ENCODE results near the gene ELOB.

The ELOB gene

DNA sequence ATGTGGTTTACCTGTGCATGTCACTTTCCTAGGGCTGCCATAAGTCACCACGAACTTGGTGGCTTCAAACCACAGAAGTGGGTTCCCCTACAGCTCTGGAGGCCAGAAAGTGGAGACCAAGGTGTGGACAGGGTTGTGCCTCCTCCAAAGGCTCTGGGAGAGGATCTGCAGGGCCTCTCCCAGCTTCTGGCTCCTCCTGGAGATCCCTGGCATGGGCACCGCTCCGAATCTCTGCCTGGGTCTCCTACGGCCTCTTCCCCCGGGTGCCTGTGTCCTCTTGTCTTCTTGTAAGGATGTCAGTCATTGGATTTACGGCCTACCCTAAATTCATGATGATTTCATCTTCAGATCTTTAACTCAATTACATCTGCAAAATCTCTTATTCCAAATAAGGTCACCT lies 27.1 kb downstream of the ELOB start:
- H3K36me3 ChIP-seq (ENCODE audit: control insufficient read depth, insufficient read depth, low read length), result no peaks in the 10 kb centered on the region; the same call in 1 of the 2 replicates
- DNase-seq (ENCODE audit: extremely low read depth, insufficient read length), result no peak
- no peaks in the 10 kb centered on the region for H3K27me3 ChIP-seq (replicated peaks; ENCODE audit: control insufficient read depth, insufficient read depth, low read length)
- no peak overlapping the region for H3K4me3 ChIP-seq (replicated peaks; ENCODE audit: low read depth, low read length)
- TF ChIP-seq, protein P1, sequence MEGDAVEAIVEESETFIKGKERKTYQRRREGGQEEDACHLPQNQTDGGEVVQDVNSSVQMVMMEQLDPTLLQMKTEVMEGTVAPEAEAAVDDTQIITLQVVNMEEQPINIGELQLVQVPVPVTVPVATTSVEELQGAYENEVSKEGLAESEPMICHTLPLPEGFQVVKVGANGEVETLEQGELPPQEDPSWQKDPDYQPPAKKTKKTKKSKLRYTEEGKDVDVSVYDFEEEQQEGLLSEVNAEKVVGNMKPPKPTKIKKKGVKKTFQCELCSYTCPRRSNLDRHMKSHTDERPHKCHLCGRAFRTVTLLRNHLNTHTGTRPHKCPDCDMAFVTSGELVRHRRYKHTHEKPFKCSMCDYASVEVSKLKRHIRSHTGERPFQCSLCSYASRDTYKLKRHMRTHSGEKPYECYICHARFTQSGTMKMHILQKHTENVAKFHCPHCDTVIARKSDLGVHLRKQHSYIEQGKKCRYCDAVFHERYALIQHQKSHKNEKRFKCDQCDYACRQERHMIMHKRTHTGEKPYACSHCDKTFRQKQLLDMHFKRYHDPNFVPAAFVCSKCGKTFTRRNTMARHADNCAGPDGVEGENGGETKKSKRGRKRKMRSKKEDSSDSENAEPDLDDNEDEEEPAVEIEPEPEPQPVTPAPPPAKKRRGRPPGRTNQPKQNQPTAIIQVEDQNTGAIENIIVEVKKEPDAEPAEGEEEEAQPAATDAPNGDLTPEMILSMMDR (IDR thresholded peaks at IDR 0.05; ENCODE audit: insufficient read depth, low read length, poor library complexity, severe bottlenecking), result no peak

DNA sequence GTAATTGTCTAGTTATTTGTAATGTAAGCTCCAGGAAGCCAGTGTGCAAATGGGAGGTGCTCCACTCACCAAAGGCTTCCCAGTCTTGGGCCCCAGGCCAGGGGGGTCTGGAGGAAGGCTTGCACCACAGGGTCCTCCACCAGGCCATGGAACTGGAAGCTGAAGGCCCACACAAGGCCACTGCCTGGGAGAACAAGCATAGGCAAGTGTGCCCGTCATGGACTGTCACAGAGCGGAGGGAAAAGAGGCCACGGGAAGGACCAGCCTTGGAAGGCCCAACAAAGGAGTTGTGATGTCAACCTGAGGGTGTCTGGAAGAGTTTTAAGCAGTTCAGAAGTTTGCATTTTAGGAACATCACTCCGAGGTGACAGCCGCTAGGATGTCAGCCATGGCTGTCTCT lies 27.6 kb downstream of the ELOB start:
- H3K4me3 ChIP-seq (replicated peaks; ENCODE audit: low read depth, low read length), result no peak overlapping the region
- no peak for DNase-seq (ENCODE audit: extremely low read depth, insufficient read length)
- H3K27me3 ChIP-seq (replicated peaks; ENCODE audit: control insufficient read depth, insufficient read depth, low read length), result no peaks in the 10 kb centered on the region
- TF ChIP-seq, protein P1 (IDR thresholded peaks at IDR 0.05; ENCODE audit: insufficient read depth, low read length, poor library complexity, severe bottlenecking), result no peak
- H3K36me3 ChIP-seq (ENCODE audit: control insufficient read depth, insufficient read depth, low read length), result no peaks in the 10 kb centered on the region; the same call in 1 of the 2 replicates

DNA sequence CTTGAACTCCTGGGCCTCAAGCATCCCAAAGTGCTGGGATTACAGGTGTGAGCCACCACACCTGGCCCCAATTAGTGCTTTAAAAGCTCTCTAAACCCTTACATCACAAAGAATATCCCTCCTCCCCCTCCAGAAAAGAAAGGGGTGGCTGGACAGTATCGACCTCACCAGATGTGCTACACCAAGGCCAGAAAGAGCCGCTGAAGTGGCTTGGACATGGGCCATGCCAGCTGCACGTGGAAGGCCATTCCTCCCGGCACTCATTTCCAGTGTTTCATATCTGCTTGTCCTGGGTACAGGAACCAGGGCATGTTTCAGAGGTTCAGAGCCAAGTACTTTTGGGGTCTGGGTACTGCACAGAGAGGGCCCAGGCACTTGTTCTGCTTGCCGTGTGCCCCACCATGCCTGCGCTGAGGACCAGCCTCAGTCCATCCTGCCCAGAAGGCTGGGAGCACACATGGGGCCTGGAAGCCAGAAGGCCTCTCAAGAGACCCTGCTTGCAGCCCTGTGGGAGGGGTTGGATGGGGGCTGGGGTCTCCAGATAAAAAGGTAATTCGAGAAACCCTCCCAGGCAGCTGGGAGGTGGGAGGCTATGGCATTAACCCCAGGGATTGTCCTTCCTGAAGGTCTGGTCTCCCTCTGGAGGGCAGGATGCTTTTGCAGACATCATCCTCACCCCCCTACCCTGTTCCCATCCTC lies 28.2 kb downstream of the ELOB start:
- no peak overlapping the region for H3K4me3 ChIP-seq (replicated peaks; ENCODE audit: low read depth, low read length)
- TF ChIP-seq, protein P1 (IDR thresholded peaks at IDR 0.05; ENCODE audit: insufficient read depth, low read length, poor library complexity, severe bottlenecking), result no peak
- no peaks in the 10 kb centered on the region for H3K27me3 ChIP-seq (replicated peaks; ENCODE audit: control insufficient read depth, insufficient read depth, low read length)
- DNase-seq (ENCODE audit: extremely low read depth, insufficient read length), result no peak
- no peaks in the 10 kb centered on the region; the same call in 1 of the 2 replicates for H3K36me3 ChIP-seq (ENCODE audit: control insufficient read depth, insufficient read depth, low read length)

DNA sequence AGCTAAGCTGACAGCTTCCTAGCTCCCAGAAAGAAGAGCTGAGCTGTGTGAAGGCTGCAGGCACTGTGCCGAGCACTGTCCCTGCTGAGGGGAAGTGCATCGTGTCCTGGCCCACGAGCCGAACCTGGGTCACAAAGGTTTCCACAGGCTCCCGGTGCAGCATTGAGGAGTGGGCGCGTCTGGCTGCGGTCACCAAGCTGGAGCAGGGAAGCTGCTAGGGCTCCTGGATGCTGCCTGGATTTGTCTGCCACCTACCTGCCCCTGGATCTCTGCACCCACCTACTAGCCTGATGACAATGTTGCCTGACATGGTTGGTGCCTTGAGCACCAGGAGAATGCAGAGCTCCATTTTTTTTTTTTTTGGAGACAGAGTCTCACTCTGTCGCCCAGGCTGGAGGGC lies 31.1 kb downstream of the ELOB start:
- H3K36me3 ChIP-seq (ENCODE audit: control insufficient read depth, insufficient read depth, low read length), result no peaks in the 10 kb centered on the region; the same call in 1 of the 2 replicates
- no peaks in the 10 kb centered on the region for H3K27me3 ChIP-seq (replicated peaks; ENCODE audit: control insufficient read depth, insufficient read depth, low read length)
- TF ChIP-seq, protein P1 (IDR thresholded peaks at IDR 0.05; ENCODE audit: insufficient read depth, low read length, poor library complexity, severe bottlenecking), result no peak
- H3K4me3 ChIP-seq (replicated peaks; ENCODE audit: low read depth, low read length), result no peak overlapping the region
- DNase-seq (ENCODE audit: extremely low read depth, insufficient read length), result no peak

DNA sequence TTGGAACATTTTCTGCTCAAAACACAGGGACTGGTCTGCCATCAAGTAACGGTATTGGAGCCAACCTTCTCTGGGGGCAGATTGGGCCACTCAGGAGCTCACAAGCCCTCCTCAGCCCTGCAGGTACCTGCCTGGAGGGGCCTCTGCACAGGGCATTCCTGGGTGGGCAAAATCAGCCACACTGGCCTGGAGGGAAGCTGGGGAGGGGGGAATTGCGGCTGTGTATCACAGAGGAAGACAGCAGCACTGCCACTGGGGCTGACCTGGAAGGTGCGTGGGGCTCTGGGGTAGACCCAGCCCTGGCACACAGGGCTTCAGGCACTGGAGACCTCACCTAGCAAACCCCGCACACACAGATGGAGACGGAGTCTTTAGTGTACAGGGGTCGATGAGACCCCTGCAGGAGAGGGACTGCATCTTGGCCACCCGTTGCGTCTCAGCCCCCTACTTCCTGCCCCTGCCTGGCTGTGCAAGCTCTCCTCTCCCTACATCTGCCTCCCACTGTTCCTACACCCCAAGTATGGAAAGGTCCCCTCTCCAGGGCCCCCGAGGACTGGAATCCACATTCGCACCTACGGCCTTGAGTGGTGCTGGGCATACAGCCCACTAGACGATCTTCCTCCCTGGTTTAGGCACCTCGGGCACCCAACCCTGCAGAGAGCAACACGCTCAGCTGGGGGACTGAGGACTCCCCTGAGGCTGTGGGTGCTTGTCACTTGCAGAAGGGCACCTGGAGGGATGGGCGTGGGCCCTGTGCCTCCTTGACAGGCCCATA lies 31.8 kb downstream of the ELOB start:
- H3K4me3 ChIP-seq (replicated peaks; ENCODE audit: low read depth, low read length), result no peak overlapping the region
- TF ChIP-seq, protein P1 (IDR thresholded peaks at IDR 0.05; ENCODE audit: insufficient read depth, low read length, poor library complexity, severe bottlenecking), result no peak

More for the DNA sequence above, 31.8 kb downstream of the ELOB start:
- Histone ChIP-seq H3K27me3 (replicated peaks; ENCODE audit: control insufficient read depth, insufficient read depth, low read length) (no peaks in the 10 kb centered on the region), H3K36me3 (ENCODE audit: control insufficient read depth, insufficient read depth, low read length) (no peaks in the 10 kb centered on the region; the same call in 1 of the 2 replicates)
- DNase-seq (ENCODE audit: extremely low read depth, insufficient read length), result no peak

Data from GM06990 (cell line).